Measurements from ENCODE around the gene KLHDC3.

The KLHDC3 gene

DNA sequence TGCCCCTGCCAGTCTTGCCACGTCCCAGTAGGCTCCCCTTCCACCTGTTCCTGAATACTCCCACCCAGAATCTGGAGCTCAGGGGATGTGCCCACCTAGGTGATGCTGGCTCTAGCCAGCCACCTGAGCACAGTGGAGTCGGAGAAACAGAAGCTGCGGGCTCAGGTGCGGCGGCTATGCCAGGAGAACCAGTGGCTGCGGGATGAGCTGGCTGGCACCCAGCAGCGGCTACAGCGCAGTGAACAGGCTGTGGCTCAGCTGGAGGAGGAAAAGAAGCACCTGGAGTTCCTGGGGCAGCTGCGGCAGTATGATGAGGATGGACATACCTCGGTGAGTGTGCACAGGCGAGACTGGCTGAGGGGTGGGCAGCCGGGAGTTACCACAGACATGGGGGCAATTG lies 48.8 kb downstream of the KLHDC3 start:
- no peaks in the 10 kb centered on the region for H3K27me3 Mint-ChIP-seq (ENCODE audit: low read depth)
- H3K4me3 Mint-ChIP-seq, result no peak overlapping the region
- no peaks in the 10 kb centered on the region for H3K9me3 Mint-ChIP-seq
- DNase-seq (ENCODE audit: low spot score), result no peak
- H3K27ac Mint-ChIP-seq, result no peak overlapping the region
- H3K36me3 Mint-ChIP-seq (ENCODE audit: low read depth), result peaks cover 4% of the 10 kb centered on the region
- peaks cover 21% of the 10 kb centered on the region for H3K4me1 Mint-ChIP-seq (ENCODE audit: low read depth)

- DNase-seq (ENCODE audit: low spot score), result no peak
- H3K27me3 Mint-ChIP-seq (ENCODE audit: low read depth), result peaks cover 6% of the 10 kb centered on the region
Observed at GRCh38 chr6:43070028-43070632, 56.1 kb downstream of the KLHDC3 start.

More at GRCh38 chr6:43070028-43070632, 56.1 kb downstream of the KLHDC3 start:
- Mint-ChIP-seq H3K27ac (peak overlapping the region; percentile 35), H3K4me3 (no peak overlapping the region), H3K9me3 (no peaks in the 10 kb centered on the region), H3K36me3 (ENCODE audit: low read depth) (peaks cover 2% of the 10 kb centered on the region), H3K4me1 (ENCODE audit: low read depth) (peaks cover 4% of the 10 kb centered on the region)
